Measurements from ENCODE around the gene NDUFA3. TPM values are rescaled to one million over a fixed set of nuclear protein-coding genes. Genes with fewer than 3 reads are reported as not detected.
A peak's percentile ranks its signal among the peaks of the same experiment; 100 is the strongest.
"Not testable (repeated sequence)": the region's sequence is repeated elsewhere in the genome, so short reads cannot be mapped to it uniquely, and the experiment has no call there.

NDUFA3 gene
- total RNA-seq (2014; rRNA removed; shearing (Covaris generic)): 40.4 and 62.0 TPM in 2 replicates

GRCh38 chr19:54102421-54103169 lies at the start of gene NDUFA3:
Gene NDUFA3 (plus strand): TSS chr19:54102855. CDS start chr19:54102879, 24 bp downstream.
- H3K27ac ChIP-seq: no peak within 1 kb of the TSS
- peak within 1 kb of the TSS; percentile 82 for H3K4me3 ChIP-seq
- peak; percentile 97 to 98 for DNase-seq
- no peaks in the 10 kb centered on the region for H3K9me3 ChIP-seq (replicated peaks)
- no peaks in the 10 kb centered on the region; the same call in 1 of the 2 replicates for H3K36me3 ChIP-seq
- no peaks in the 10 kb centered on the region for H3K27me3 ChIP-seq
- no peaks in the 10 kb centered on the region for H3K4me1 ChIP-seq

- no peak for DNase-seq
- Histone ChIP-seq H3K9me3 (replicated peaks) (no peaks in the 10 kb centered on the region), H3K27ac (no peak overlapping the region), H3K4me3 (no peak overlapping the region), H3K36me3 (no peaks in the 10 kb centered on the region), H3K27me3 (no peaks in the 10 kb centered on the region; the same call in 1 of the 2 replicates), H3K4me1 (no peaks in the 10 kb centered on the region)
These were observed 40.0 kb upstream of the NDUFA3 start for GRCh38 chr19:54062643-54063042.

DNA sequence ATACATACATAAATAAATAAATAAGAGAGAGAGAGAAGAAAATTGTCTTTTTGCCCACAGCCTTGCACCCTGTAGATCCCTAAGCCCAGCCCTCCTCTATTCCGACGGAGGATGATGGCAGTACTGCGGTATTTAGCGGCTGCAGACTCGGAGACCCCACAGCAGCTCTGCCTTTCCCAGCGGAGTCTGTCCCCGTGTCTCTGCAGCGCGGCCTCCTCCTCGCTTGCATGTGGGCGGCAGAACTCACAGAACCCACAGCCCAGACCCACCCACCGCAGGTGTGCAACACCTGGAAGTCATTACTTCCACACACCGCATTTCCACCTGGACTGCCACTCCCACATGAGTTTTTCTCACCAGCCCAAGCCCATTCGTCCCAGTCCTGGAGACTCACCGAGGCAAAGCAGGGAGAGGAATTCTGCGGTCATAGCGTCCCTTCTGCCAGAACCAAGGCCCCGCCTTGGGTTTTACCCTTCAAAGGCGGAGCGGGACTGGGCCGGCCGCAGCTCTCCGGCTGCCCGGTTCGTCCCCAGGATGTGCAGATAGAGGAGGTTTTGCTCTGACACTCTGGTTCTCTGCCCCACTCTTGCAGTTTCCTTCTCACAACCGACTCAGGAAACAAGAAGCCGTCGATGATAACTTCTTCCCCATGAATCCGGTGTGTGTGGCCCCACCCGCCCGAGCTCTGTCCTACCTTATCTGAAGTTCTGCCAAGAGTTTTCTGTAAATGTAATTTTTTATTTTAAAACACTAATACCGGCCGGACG lies 39.1 kb upstream of the NDUFA3 start, which contains the start of gene VSTM1:
Gene VSTM1 (minus strand): TSS at position 548 of the 767 bp plus-strand sequence. CDS start 120 bp downstream, at position 428.
- Histone ChIP-seq H3K27me3 (no peaks in the 10 kb centered on the region; the same call in 1 of the 2 replicates), H3K4me1 (no peaks in the 10 kb centered on the region), H3K27ac (no peak within 1 kb of the TSS), H3K4me3 (no peak within 1 kb of the TSS), H3K9me3 (replicated peaks) (no peaks in the 10 kb centered on the region), H3K36me3 (no peaks in the 10 kb centered on the region)
- DNase-seq: no peak

GRCh38 chr19:54069470-54069869 lies 33.2 kb upstream of the NDUFA3 start:
- Histone ChIP-seq H3K36me3 (no peaks in the 10 kb centered on the region), H3K4me1 (no peaks in the 10 kb centered on the region), H3K4me3 (no peak overlapping the region), H3K27ac (no peak overlapping the region), H3K27me3 (no peaks in the 10 kb centered on the region), H3K9me3 (replicated peaks) (no peaks in the 10 kb centered on the region)
- no peak for DNase-seq

DNA sequence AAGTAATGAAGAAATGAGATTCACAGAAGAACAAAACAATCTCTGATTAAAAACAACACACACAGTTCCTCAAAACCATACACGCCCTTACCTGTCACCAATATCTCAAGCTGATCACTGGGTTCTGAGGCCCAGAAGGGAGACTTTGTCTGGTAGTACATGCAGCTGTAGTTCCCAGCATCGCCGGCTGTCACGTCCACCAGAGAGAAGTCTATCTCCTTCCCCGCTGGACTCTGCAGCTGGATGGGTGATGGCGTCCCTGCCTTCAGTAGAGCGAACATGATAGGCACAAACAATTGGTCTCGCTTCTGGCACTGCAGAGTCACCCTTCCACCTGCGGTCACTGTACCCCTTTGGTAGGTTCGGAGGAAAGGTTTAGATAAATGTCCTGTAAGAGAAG lies 28.8 kb upstream of the NDUFA3 start:
- no peaks in the 10 kb centered on the region for H3K9me3 ChIP-seq (replicated peaks)
- no peak overlapping the region for H3K27ac ChIP-seq
- H3K4me3 ChIP-seq: no peak overlapping the region

GRCh38 chr19:54074851-54075250 lies 27.8 kb upstream of the NDUFA3 start:
- H3K9me3 ChIP-seq (replicated peaks): no peaks in the 10 kb centered on the region
- H3K4me3 ChIP-seq: no peak overlapping the region
- DNase-seq: no peak
- no peak overlapping the region for H3K27ac ChIP-seq
- H3K4me1 ChIP-seq: no peaks in the 10 kb centered on the region
- H3K36me3 ChIP-seq: no peaks in the 10 kb centered on the region
- H3K27me3 ChIP-seq: no peaks in the 10 kb centered on the region

More for the DNA sequence above, 28.8 kb upstream of the NDUFA3 start:
- Histone ChIP-seq H3K27me3 (no peaks in the 10 kb centered on the region), H3K36me3 (no peaks in the 10 kb centered on the region), H3K4me1 (no peaks in the 10 kb centered on the region)
- no peak for DNase-seq

- Histone ChIP-seq H3K9me3 (replicated peaks) (no peaks in the 10 kb centered on the region), H3K4me1 (no peaks in the 10 kb centered on the region), H3K27me3 (no peaks in the 10 kb centered on the region), H3K4me3 (no peak overlapping the region), H3K36me3 (no peaks in the 10 kb centered on the region), H3K27ac (no peak overlapping the region)
- no peak for DNase-seq
These were observed 25.3 kb upstream of the NDUFA3 start for GRCh38 chr19:54077334-54077733.

GRCh38 chr19:54081032-54081431 lies 21.6 kb upstream of the NDUFA3 start, which contains the start of gene TARM1:
Gene TARM1 (minus strand): TSS chr19:54081365. CDS start chr19:54081340, 25 bp downstream.
- H3K36me3 ChIP-seq: no peaks in the 10 kb centered on the region
- H3K27me3 ChIP-seq: no peaks in the 10 kb centered on the region
- no peak within 1 kb of the TSS for H3K27ac ChIP-seq
- H3K9me3 ChIP-seq (replicated peaks): no peaks in the 10 kb centered on the region
- DNase-seq: no peak
- H3K4me1 ChIP-seq: no peaks in the 10 kb centered on the region
- H3K4me3 ChIP-seq: no peak within 1 kb of the TSS

DNA sequence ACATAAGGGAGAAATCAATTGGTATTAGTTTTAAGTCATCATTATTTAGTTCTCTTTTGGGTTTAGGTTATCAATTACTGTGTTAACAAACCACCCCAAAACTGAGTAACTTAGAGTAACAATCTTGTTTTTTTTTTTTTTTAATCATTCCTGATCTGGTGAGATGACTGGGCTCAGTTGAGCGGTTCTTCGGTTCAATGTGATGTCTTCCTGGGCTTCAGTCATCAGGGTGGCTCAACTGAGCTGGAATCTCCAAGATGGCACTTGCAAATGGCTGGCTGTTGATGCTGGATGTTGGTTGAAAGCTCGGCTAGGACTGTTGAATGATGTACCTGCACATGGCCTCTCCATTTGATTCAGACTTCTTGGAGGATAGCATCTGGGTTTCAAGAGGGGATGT lies 18.2 kb upstream of the NDUFA3 start:
- Histone ChIP-seq H3K4me1 (no peaks in the 10 kb centered on the region), H3K36me3 (no peaks in the 10 kb centered on the region), H3K27me3 (no peaks in the 10 kb centered on the region), H3K4me3 (no peak overlapping the region), H3K27ac (no peak overlapping the region), H3K9me3 (replicated peaks) (no peaks in the 10 kb centered on the region)
- no peak for DNase-seq

DNA sequence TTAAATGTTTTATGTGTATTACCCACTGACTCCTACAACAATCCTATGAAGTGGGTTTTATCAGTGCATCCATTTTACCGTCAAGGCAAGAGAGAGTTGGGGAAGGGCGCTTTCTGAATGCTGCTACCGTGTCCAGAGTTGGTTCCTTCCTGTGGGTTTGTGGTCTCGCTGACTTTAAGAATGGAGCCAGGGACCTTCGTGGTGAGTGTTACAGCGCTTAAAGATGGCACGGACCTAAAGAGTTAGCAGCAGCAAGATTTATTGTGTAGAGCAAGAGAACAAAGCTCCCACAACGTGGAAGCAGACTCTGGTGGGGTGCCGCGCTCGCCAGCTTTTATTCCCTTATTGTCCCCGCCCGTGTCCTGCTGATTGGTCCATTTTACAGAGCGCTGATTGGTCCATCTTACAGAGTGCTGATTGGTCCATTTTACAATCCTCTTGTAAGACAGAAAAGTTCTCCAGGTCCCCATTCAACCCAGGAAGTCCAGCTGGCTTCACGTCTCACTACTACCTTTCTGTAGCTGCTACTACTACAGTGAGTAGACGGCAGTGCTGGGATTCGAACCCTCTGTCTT lies 8.1 kb upstream of the NDUFA3 start:
- Histone ChIP-seq H3K4me3 (no peak overlapping the region), H3K9me3 (replicated peaks) (no peaks in the 10 kb centered on the region)
- DNase-seq: no peak

GRCh38 chr19:54095136-54095858 lies 7.4 kb upstream of the NDUFA3 start:
- Histone ChIP-seq H3K36me3 (no peaks in the 10 kb centered on the region), H3K27me3 (no peaks in the 10 kb centered on the region), H3K9me3 (replicated peaks) (no peaks in the 10 kb centered on the region), H3K4me1 (no peaks in the 10 kb centered on the region), H3K27ac (no peak overlapping the region), H3K4me3 (no peak overlapping the region)
- DNase-seq: no peak

More for the DNA sequence above, 8.1 kb upstream of the NDUFA3 start:
- no peaks in the 10 kb centered on the region for H3K4me1 ChIP-seq
- no peaks in the 10 kb centered on the region for H3K27me3 ChIP-seq
- H3K36me3 ChIP-seq: no peaks in the 10 kb centered on the region
- no peak overlapping the region for H3K27ac ChIP-seq

DNA sequence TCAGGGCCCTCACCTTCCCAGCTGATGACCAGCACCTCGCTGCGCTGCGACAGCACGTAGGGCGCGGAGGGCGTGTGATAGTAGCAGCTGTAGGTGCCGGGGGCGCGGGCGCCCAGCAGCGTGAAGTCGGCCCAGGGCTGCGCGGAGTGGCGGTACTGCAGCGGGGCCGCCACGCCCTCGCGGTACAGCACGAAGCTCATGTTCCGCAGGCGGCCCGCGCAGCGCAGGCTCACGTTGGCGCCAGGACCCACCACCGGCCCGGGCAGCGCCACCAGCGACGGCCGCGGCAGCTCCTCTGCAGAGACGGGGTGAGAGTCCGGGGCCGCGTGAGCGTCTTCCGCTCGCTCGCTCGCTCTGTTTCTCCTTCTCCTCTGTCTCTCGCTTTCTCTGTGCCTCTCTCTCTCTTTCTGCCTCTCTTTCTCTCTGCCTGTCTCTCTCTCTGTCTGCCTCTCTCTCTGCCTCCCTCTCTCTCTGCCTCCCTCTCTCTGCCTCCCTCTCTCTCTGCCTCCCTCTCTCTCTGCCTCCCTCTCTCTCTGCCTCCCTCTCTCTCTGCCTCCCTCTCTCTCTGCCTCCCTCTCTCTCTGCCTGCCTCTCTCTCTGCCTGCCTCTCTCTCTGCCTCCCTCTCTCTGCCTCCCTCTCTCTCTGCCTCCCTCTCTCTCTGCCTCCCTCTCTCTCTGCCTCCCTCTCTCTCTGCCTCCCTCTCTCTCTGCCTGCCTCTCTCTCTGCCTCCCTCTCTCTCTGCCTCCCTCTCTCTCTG lies 6.6 kb upstream of the NDUFA3 start:
- not testable (repeated sequence) for H3K27me3 ChIP-seq, DNase-seq, H3K4me3 ChIP-seq

GRCh38 chr19:54096617-54097106 lies 6.0 kb upstream of the NDUFA3 start:
- Histone ChIP-seq H3K27ac (no peak overlapping the region), H3K4me3 (no peak overlapping the region), H3K27me3 (no peaks in the 10 kb centered on the region), H3K9me3 (replicated peaks) (no peaks in the 10 kb centered on the region), H3K4me1 (no peaks in the 10 kb centered on the region), H3K36me3 (no peaks in the 10 kb centered on the region)
- DNase-seq: no peak

More for the DNA sequence above, 6.6 kb upstream of the NDUFA3 start:
- H3K4me1 ChIP-seq; H3K27ac ChIP-seq; H3K36me3 ChIP-seq; H3K9me3 ChIP-seq (replicated peaks): not testable (repeated sequence)

Measured in SJCRH30 (cell line).